Embryonic facial prominence (tissue), 1 donor: ENCODE data around the gene FJX1.

ENCODE experiments used
- DNase-seq: peaks from one replicate; pipeline ENCODE4 v3.0.0-alpha.2; 2016; ENCODE audit errors: extremely low spot score

Gene FJX1

DNA sequence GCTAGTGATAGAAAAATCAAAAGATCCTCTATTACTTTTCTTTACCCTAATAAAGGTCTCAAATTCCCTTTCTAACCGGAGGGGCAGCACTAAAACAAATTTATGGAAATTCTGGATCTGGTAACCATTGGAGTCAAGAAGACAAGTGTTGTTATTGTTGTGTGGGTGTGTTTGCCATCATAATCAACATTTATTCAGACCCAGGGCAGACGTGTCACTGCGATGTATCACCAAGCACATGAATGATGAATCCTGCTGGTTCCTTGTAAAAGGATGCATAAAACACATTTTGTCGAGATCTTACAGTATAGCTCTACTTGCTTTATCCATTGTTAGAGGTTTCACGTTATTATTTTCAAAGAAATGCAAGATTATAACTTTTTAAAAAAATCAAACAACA lies 12.1 kb upstream of the FJX1 start:
- no peak for DNase-seq

DNA sequence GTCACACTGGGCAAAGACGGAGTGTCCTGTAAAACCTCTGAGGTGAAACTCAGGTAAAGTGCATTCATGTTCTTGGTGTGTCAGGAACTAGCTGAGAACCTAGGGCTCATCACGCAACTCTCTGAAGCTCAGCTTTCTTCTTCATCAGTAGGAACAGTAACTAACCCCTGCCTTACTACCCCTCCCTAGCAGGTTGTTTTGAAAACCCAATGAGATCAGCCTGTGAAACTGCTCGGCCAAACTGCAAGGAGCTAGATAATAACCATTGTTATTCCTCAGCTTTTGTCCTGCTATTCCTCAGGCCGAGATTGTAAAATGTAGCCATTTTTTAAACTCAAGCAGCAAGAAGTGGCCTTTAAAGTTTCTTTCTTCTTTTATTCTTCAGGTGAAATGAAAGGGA lies 9.8 kb upstream of the FJX1 start:
- no peak for DNase-seq

DNA sequence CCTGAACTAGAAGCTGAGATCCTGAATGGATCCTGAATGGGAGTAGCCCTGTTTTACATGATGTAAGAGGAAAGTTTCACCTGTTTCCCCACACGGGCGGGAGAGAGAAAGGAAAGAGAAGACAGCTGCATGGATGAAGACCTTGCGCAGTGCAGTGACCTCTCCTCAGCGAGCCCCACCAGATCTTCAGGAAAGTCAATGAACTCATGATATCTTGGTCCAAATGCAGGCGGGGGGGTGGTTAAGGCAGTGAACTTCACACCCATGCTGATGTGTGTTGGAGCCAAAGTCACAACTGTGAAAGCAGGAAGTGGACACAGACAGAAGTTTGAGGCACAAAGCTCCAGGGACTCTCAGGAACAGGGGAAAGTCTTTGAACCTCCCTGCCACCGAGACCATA lies 8.6 kb upstream of the FJX1 start:
- no peak for DNase-seq

DNA sequence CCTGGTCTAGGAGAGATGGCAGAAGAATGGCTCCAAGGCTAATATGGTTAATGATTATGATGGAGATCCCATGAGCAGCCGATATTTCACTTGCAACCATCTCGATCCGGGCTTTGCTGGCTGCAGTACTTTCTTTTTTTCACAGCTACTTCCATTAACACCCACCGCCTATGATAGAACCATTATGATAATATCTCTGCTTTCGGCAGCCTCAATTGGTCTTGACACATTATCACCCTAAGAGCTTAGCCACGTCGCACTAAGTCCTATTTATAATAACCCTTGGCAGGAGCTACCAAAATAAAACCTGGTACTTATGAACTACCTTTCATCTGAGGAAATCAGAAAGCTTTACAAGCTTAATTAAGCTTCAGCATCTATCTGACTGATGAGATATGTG lies 7.6 kb upstream of the FJX1 start:
- no peak for DNase-seq

DNA sequence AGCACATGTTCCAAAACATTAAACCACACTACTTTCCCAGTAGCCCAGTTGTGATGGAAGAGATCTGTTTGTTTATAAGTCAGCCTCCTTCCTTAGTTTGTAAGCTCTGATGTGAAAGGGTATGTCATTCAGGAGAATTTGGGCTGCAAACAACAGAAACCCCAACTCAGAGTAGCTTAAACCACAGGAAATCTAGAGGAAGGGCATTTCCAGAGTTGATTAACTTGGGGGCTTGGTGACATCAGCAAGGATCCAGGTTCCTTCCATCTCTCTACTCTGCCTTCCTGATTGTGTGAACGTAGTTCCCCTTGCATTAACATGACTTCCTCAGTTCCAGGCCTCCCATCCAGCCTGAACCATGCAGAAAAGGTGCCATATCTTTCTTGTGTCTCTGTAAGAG lies 6.5 kb upstream of the FJX1 start:
- DNase-seq: no peak

DNA sequence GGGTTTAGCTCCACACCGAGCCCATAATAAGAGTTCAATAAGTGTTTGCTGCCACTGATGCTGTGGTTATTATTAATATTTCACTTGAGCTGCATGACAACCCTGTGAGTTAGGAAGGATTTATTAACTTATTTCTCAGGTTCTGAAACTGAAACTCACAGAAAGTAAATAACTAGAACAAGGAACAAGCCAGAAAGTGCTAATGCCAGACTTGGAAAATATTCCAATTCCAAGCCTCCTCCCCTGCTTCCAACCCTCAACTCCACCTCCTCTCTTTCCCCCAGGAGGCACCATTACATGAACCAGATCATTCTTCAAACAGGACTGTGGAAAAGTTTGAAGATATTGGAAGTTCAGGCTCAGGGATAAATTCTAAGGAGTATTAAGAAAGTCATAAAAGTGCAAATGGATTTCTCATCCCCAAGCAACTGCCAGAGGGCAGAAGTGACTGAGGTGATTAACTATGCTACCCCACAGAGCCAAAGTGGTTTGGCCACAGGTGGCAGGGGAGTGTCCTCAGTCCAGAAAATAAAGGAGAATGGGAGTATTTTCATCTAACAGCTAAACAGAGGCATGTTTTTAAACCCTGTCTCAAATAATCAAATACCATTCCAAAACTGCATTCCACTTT lies 3.2 kb upstream of the FJX1 start:
- DNase-seq: no peak

DNA sequence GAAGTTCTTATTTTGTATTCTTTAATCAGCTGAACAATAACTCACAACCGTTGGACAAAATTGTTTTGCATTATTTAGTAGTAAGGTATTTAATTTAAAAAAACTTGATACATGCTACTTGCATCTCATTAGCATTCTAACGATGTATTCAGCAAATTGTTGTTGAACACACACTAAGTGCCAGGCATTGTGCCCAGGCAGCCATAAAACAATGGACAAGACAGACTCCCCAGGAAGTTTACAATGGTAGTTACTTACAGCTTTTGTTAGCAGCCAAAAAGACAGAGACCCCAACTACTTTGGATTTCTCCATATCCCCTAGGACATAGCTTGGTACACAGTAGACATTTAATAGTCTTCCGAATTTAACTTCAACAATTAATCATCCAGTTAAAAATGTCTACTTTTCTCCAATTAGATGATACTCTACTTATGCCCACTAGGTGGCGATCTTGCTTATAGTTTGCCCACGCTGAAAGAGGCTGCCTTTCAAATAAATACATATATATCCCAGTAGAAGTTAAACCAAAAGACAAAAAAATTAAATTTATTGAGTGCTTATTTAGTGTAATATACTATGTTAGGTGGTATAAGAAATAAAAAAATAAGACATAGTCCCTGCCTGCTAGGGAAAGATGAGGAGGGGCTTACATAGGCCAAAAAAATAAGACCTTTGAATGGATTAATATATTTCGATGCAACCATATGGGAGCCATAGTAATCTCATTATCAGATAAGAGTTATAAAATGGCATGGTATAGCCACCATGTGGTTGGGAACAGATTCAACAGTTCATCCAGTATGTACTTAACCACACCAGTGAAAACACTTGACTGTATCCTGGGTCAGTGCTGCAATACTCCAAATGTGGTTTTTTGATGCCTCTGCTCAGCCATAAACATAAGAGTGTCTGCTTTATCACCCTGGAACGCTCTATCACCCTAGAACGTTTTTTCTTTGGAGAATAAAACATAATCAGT lies 2.0 kb upstream of the FJX1 start:
- peak; percentile 75 for DNase-seq

DNA sequence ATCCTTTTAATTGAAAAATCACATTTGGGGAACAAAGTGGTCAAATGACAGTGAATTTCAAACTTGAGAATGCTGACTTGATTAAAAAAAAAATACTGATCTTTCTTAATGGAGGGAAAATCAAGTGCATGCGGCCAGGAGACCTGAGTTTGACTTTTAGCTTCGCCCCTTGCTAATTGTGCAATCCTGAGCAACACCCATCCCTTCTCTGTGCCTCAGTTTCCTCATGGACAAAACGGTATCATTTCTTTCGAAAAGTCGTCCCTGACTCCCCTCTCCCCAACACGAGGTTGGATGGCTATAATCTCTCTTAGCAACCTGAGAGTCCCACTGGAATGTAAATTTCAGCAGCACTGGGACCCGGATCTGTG lies 959 bp upstream of the FJX1 start:
- DNase-seq: no peak

DNA sequence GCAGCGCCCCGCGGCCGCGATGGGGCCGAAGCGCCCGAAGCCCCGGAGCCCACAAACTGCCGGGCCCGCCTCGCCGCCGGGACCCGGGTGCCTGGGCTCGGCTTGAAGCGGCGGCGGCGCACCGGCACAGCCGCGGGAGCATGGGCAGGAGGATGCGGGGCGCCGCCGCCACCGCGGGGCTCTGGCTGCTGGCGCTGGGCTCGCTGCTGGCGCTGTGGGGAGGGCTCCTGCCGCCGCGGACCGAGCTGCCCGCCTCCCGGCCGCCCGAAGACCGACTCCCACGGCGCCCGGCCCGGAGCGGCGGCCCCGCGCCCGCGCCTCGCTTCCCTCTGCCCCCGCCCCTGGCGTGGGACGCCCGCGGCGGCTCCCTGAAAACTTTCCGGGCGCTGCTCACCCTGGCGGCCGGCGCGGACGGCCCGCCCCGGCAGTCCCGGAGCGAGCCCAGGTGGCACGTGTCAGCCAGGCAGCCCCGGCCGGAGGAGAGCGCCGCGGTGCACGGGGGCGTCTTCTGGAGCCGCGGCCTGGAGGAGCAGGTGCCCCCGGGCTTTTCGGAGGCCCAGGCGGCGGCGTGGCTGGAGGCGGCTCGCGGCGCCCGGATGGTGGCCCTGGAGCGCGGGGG lies 346 bp downstream of the FJX1 start:
- no peak for DNase-seq

DNA sequence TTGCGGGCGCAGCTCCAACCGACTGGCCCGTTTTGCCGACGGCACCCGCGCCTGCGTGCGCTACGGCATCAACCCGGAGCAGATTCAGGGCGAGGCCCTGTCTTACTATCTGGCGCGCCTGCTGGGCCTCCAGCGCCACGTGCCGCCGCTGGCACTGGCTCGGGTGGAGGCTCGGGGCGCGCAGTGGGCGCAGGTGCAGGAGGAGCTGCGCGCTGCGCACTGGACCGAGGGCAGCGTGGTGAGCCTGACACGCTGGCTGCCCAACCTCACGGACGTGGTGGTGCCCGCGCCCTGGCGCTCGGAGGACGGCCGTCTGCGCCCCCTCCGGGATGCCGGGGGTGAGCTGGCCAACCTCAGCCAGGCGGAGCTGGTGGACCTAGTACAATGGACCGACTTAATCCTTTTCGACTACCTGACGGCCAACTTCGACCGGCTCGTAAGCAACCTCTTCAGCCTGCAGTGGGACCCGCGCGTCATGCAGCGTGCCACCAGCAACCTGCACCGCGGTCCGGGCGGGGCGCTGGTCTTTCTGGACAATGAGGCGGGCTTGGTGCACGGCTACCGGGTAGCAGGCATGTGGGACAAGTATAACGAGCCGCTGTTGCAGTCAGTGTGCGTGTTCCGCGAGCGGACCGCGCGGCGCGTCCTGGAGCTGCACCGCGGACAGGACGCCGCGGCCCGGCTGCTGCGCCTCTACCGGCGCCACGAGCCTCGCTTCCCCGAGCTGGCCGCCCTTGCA lies 1.0 kb downstream of the FJX1 start:
- no peak for DNase-seq

DNA sequence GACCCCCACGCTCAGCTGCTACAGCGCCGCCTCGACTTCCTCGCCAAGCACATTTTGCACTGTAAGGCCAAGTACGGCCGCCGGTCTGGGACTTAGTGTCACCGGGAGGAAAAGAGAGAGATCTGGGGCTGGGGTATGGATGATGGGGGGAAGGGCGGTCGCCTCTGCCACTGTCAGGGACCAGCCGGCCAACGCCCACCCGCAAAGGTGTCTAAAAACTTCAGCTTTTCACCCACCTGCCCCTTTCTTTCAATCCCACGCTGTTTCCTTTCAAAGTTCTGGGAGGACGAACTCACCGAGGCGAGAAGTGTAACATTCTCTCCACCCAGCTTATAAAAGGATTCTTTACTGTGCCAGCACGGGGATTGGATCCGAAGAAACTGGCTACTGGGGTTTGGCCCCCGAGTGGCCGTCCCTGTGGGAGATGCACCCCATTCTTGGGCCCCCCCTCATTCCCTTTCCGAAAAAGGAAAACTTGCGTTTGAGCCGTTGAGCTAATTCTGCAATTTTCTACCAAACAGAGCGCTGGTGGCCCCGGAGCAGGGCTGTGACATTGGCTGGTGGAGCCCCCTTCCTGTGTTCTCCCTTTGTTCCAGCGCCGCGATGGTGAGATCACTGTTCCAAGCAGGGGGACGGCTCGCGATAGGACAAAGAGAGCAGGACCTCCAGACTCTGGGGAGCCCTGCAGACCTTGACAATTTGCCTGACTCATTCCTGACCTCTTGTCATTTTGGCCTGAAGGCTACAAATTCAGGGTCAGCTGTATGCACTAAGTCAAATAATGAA lies 1.8 kb downstream of the FJX1 start:
- DNase-seq: no peak

DNA sequence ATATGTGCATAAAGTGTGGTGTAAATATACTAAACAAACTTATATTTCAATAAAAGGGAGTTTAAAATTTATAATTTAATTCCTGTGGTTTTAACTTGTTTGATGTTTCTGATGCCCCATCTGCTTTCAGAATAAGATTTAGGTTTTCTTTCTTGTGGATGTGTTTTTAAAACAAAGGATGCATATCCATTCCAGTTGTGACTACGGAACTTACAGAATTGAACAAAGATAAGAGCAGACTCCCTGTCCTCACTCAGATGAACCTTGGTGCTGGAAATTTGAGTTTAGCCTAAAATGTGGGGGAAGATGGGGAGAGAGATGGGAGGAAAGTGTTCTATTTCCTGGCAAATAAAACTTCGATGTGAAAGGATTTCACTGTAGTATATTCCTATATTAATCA lies 2.5 kb downstream of the FJX1 start:
- no peak for DNase-seq

DNA sequence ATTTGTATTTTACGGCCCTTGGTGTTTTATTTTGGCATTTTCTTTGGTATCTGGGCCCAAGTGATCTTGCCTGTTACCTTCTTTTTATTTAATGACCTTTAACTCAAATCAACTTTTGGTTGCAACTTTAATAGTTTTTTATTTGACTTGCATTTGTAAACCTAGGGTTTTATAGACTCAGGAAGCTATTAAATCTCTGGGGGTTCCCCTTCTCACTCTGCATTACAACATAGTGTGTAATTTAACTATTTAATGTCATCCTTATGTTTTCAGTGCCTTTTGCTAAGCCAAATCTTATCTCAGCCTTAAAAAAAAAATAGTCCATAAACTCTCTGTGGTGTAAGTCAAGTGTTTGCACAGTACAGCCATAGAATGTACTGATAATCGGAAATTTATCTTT lies 3.4 kb downstream of the FJX1 start:
- DNase-seq: no peak

DNA sequence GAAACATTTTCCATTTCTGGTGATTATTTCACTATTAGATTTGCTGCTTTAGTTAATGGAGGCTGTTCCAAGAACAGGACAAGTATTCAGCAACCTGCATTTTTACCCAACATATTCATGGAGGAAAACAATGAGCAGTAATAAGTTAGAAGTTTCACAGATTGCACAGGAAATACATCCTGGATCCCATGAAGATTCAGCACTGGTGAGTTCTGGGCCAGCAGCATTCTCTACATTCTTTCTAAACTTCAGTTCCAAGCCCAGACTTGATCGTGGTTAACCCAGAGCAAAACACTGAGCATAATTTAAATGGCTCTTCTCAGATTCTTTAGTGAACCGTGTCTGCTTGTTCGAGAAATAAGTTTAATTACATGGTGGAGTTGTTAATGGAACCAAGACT lies 3.8 kb downstream of the FJX1 start:
- no peak for DNase-seq

DNA sequence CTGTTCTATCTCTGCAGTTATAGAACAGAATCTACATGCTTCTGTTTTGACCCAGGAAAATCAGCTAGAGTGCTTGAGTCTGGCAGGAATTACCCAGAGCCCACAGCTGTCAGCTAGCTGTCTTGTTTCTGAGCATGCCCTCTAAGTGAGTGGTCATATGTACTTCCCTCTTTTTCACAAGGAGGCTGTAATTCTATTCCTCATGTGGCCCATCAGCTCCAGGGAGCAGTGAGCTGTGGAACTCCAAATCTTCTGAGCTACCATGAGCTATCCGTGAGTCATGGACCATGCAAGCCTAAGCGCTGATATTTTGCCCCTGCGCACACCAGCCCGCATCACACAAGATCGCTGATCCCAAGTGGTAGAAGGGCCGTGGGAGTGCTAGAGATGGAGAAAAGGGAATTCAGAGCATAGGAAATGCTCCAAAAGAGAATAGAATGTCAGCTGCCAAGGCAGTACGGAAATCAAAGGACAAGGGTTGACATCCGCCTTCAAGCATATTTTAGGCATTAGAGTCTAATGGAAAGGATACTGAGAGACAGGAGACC lies 5.4 kb downstream of the FJX1 start:
- no peak for DNase-seq

DNA sequence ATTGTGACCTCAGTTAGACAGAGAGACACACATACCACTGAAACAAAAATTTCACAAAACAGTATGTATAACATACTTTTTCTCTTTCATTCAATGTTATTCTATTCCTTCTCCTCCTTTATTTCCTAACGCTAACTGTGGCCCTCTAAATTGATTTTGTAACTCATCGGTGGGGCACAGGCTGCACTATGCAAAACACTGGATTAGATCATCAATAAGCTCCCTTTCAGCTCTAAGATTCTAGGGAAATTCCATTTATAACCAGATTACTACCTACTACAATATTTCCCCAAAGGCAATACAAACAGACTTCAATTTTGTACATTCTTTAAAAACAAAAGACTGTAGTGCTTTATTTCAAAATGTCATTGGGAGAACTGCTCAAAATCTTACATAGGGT lies 6.1 kb downstream of the FJX1 start:
- DNase-seq: no peak

DNA sequence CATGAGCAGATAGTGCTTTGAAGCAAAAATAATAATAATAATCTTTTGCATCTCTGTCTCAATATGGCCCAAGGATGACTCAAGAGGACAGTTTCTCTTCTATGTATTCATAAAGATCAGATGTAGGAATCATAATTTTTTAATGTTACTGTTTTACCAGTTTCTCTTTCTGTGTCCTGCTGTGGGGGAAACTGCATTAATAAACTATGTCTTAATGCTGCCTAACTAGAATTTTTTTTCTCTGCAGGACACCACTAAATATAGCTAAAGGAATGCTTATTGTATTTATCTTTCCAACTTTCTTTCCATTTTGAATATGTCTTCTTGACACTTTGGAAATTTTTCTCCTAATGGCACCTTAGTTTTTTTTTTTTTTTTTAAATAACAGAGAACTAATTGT lies 6.5 kb downstream of the FJX1 start:
- DNase-seq: no peak

DNA sequence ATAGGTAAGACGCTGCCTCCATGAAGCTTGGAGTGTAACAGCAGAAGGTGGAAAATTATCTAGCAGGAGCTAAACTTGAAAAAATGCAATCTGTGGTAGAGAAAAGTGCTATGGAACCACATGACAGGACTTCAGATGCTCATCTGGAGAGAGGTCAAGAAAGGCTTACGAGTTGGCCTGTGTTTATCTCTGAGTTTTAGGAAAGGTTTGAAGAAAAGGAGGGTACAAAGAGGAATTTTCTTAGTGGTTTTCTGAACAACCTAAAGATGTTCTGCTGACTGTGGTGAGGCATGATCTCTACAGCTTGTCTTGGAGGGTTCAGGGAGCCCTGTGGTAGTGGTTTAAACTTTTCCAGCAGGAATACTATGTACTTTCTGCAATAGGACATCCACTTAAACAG lies 8.2 kb downstream of the FJX1 start:
- DNase-seq: no peak

DNA sequence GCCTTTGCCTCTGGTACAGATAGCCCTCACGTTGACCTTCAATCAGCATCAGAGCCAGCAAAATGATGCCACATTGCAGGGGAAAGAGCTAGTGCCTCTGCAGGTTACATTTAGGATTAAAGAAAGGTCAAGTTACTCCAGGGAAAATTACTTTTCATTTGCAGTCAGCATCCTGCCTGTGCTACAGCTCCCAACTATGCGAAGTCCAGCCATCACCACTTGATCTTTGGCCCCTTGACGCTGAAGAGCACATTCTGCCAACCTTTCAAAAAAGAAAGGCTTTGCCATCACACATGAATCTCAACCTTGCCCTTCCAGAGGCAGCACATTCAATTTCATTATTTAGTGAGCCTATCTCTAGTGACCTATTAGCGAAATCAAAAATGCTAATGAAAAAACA lies 11.3 kb downstream of the FJX1 start:
- DNase-seq: no peak

DNA sequence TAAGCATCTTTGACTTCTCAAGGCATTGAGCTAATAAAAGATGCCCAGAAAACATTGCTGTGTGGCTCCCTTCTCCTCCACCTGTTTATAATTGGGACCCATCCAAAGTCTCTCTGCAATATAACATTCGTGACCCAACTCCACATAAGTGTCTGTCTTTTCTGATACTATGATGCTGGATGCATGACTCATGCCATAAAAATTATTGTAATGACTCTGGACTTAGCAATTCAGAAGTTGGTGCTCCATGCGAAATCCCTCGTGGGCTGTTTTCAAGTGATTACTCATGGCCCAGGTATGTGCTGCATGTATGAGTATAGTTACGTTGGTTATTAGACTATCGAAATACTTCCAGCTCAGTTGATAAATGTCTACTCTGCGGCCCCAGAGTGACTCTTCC lies 11.7 kb downstream of the FJX1 start:
- no peak for DNase-seq

DNA sequence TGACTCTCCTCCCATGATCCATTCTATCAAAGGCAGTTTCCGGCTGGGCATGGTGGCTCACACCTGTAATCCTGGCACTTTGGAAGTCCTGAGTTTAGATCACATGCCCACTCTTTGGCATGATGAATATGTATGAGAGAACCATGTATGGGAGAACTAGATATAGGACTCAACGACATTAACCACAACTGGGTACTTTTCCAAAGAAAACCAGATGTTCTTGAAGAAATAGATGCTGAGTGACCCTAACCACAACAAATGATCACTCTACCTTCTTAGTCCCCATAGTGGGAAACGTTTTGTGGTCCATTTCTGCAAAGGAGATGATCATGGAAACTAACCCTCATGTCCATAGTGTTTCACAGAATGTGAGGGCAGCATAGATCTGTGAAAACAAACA lies 13.6 kb downstream of the FJX1 start:
- no peak for DNase-seq
